Neural progenitor cell (in vitro differentiated cells): ENCODE data around the gene AJUBA. TPM values are rescaled to one million over a fixed set of nuclear protein-coding genes. Genes with fewer than 3 reads are reported as not detected.

Experiments
- DNase-seq: peaks from one replicate; pipeline ENCODE4 v3.0.0-alpha.2; 2016; ENCODE audit warnings: low spot score
- H2AFZ ChIP-seq: fragments of 200-600 bp; sonication (generic); replicated peaks from 2 replicates; pipeline ENCODE4 v1.6.1; 2016; ENCODE audit warnings: antibody characterized with exemption
- H3F3A ChIP-seq: fragments of 200-600 bp; sonication (generic); 2 replicates; pipeline ENCODE4 v1.6.1; 2016; ENCODE audit warnings: antibody characterized with exemption, low read depth
- H3K27ac ChIP-seq: fragments of 200-600 bp; sonication (generic); 2 replicates; pipeline ENCODE4 v1.5.1; 2016; ENCODE audit warnings: mild to moderate bottlenecking
- H3K27me3 ChIP-seq: fragments of 200-600 bp; sonication (generic); 2 replicates; pipeline ENCODE4 v1.6.1; 2016; ENCODE audit warnings: mild to moderate bottlenecking, moderate library complexity
- H3K36me3 ChIP-seq: fragments of 200-600 bp; sonication (generic); 2 replicates; pipeline ENCODE4 v1.5.1; 2016
- H3K4me1 ChIP-seq: fragments of 200-600 bp; sonication (generic); 2 replicates; pipeline ENCODE4 v1.6.1; 2016; ENCODE audit warnings: mixed run types
- H3K4me2 ChIP-seq: fragments of 200-600 bp; sonication (generic); 2 replicates; pipeline ENCODE4 v1.6.1; 2016
- H3K4me3 ChIP-seq: fragments of 200-600 bp; sonication (generic); 2 replicates; pipeline ENCODE4 v1.5.1; 2016
- H3K79me2 ChIP-seq: fragments of 200-600 bp; sonication (generic); 2 replicates; pipeline ENCODE4 v1.6.1; 2016; ENCODE audit warnings: low read depth
- H3K9ac ChIP-seq: fragments of 200-600 bp; sonication (generic); 2 replicates; pipeline ENCODE4 v1.6.1; 2016
- H3K9me3 ChIP-seq: fragments of 200-600 bp; sonication (generic); 2 replicates; pipeline ENCODE4 v1.5.1; 2016; ENCODE audit warnings: low read depth
- H4K20me1 ChIP-seq: fragments of 200-600 bp; sonication (generic); 2 replicates; pipeline ENCODE4 v1.6.1; 2016; ENCODE audit warnings: low read depth
- H3K27ac Mint-ChIP-seq: 3 replicates; pipeline ENCODE4 v1.8.0; 2021; ENCODE audit warnings: mixed read lengths
- H3K27me3 Mint-ChIP-seq: 2 replicates; pipeline ENCODE4 v1.8.0; 2022; ENCODE audit warnings: low read depth, mild to moderate bottlenecking, inconsistent platforms, moderate library complexity, mixed read lengths; ENCODE audit not compliant: insufficient read depth
- H3K36me3 Mint-ChIP-seq: 3 replicates; pipeline ENCODE4 v1.8.0; 2021; ENCODE audit warnings: mixed read lengths
- H3K4me1 Mint-ChIP-seq: 3 replicates; pipeline ENCODE4 v1.8.0; 2021; ENCODE audit warnings: mixed read lengths
- H3K4me3 Mint-ChIP-seq: 3 replicates; pipeline ENCODE4 v1.8.0; 2021; ENCODE audit warnings: mild to moderate bottlenecking, moderate library complexity, mixed read lengths
- H3K9me3 Mint-ChIP-seq: 3 replicates; pipeline ENCODE4 v1.8.0; 2020; ENCODE audit warnings: mixed read lengths
- CTCF ChIP-seq: fragments of 200-600 bp; sonication (generic); IDR thresholded peaks from 2 replicates; pipeline ENCODE4 v1.5.1; 2017; ENCODE audit warnings: antibody characterized with exemption, mild to moderate bottlenecking
- EZH2 ChIP-seq: fragments of 200-600 bp; sonication (generic); IDR thresholded peaks from 2 replicates; pipeline ENCODE4 v1.6.1; 2017; ENCODE audit warnings: antibody characterized with exemption, mild to moderate bottlenecking, moderate library complexity
- EZH2phosphoT487 ChIP-seq: fragments of 200-600 bp; sonication (generic); IDR thresholded peaks from 2 replicates; pipeline ENCODE4 v1.6.1; 2017; ENCODE audit warnings: antibody characterized with exemption
- total RNA-seq: library from RNA; depleted of rRNA; stranded (reverse); fragments of >200 nt; gene quantifications from 2 replicates; pipeline ENCODE4 v1.2.3, GENCODE V29; 2015; ENCODE audit warnings: low replicate concordance

The AJUBA gene
- total RNA-seq: 99.6 and 147 TPM in 2 replicates

DNA sequence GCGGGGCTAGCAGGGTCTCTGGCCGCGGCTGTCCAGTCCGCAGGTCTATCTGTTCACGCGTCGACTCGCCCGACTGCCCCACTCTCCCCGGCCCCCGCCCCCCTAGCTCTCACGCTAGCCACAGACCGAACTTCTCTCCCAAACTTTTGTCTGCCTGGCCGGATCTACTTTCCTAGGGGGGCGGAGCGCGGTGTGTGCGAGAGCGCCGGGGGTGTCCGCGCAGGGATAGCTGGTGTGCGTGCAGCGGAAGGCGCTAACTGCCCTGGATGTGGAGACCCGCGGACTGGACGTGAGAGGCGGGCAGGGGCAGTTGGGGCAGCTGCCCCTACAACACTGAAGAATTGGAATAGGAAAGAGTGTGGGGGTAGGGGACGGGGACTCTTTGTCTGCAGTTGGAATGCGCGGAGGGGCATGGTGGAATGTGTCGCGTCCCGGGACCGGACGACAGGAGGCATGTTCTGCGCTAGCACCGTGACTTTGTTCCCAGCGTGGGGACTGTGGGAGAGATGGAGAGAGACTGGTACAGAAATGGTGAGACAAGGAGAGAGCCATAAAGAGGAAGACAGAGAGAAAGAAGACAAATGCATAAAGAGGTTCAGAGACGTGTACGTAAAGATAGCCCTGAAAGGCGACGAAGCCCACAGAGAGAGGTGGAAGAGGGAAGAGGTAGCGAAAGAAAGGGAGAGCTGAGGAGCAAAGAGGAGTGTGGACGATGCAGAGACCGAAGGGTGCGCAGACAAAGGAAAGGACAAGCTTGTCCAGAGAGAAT lies at the start of gene AJUBA:
Gene AJUBA, minus strand, starts transcription at position 75 of the 769 bp plus-strand sequence. CDS start 285 bp downstream, outside the sequence.
- H3K9me3 ChIP-seq: no peaks in the 10 kb centered on the region
- Mint-ChIP-seq H3K27me3 (peaks cover 7% of the 10 kb centered on the region), H3K4me3 (no peak within 1 kb of the TSS), H3K36me3 (peaks cover 20% of the 10 kb centered on the region), H3K4me1 (peaks cover 27% of the 10 kb centered on the region), H3K9me3 (peaks cover 2% of the 10 kb centered on the region), H3K27ac (no peak within 1 kb of the TSS)
- no peaks in the 10 kb centered on the region for H3K36me3 ChIP-seq
- DNase-seq: peak; percentile 94
- H2AFZ ChIP-seq: no peak within 1 kb of the TSS
- H3K4me1 ChIP-seq: peaks cover 24% of the 10 kb centered on the region
- H3K27ac ChIP-seq: peak within 1 kb of the TSS; percentile 93
- H3K9ac ChIP-seq: peak within 1 kb of the TSS; percentile 91
- peak within 1 kb of the TSS; percentile 92 for H3K4me2 ChIP-seq
- H3F3A ChIP-seq: peaks cover 64% of the 10 kb centered on the region
- peak; percentile 8 for TF ChIP-seq CTCF
- peak; percentile 33 for TF ChIP-seq EZH2
- no peak for TF ChIP-seq EZH2phosphoT487
- H3K4me3 ChIP-seq: peak within 1 kb of the TSS; percentile 88
- H3K79me2 ChIP-seq: peaks cover 70% of the 10 kb centered on the region
- no peaks in the 10 kb centered on the region for H3K27me3 ChIP-seq
- peaks cover 48% of the 10 kb centered on the region for H4K20me1 ChIP-seq

DNA sequence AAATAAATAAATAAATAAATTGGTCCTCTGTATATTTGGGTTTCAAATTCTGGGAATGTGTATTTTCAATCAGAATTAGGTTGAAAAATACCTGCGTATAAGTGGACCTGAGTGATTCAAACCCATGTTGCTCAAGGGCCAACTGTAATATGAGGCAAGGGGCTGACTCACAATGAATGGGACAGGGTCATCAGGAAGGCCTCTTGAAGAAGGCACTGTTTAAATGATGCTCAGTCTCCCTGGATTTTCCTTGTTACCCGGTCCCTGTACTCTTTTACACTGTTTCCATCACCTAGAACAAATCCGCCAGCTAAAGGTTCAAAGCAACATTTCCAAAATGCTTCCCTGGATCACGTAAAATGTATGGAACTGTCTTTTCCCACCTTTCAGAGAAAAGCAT lies 48.6 kb upstream of the AJUBA start:
- no peak overlapping the region for H3K27ac Mint-ChIP-seq
- Histone ChIP-seq H3K79me2 (peaks cover 57% of the 10 kb centered on the region), H3K9ac (no peak overlapping the region), H3K4me2 (no peak overlapping the region), H3K27ac (no peak overlapping the region), H3K27me3 (no peaks in the 10 kb centered on the region), H2AFZ (no peak overlapping the region), H3K36me3 (peaks cover 5% of the 10 kb centered on the region), H3K9me3 (no peaks in the 10 kb centered on the region), H3K4me1 (peaks cover 12% of the 10 kb centered on the region), H3F3A (peaks cover 32% of the 10 kb centered on the region), H3K4me3 (no peak overlapping the region), H4K20me1 (peaks cover 5% of the 10 kb centered on the region)
- peaks cover 29% of the 10 kb centered on the region for H3K36me3 Mint-ChIP-seq
- H3K27me3 Mint-ChIP-seq: no peaks in the 10 kb centered on the region
- peaks cover 18% of the 10 kb centered on the region for H3K4me1 Mint-ChIP-seq
- no peak for TF ChIP-seq EZH2
- TF ChIP-seq CTCF: no peak
- no peak for TF ChIP-seq EZH2phosphoT487
- no peak for DNase-seq
- no peaks in the 10 kb centered on the region for H3K9me3 Mint-ChIP-seq
- peak overlapping the region; percentile 6 for H3K4me3 Mint-ChIP-seq

DNA sequence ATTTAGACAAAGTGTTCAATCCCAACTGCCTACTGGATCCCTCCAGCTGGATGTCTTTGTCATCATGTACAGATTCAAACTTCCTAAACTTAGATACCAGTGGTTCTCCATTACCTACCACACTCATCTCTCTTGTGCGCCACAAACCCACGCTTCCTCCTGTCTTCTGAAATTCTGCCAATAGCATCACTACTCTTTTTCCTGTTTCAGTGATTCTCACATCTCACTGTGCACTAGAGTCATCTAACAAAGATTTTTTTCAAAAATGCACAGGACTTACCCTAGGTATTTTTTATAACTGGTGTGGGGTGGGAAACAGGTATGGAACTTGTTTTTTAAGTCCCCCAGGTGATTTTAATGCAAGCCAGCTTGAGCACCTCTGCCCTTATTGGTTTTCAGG lies 46.4 kb upstream of the AJUBA start:
- H3K9ac ChIP-seq: no peak overlapping the region
- no peaks in the 10 kb centered on the region for H3K27me3 ChIP-seq
- TF ChIP-seq EZH2 (no peak), CTCF (no peak), EZH2phosphoT487 (no peak)
- no peak overlapping the region for H2AFZ ChIP-seq
- H4K20me1 ChIP-seq: peaks cover 5% of the 10 kb centered on the region
- Mint-ChIP-seq H3K9me3 (no peaks in the 10 kb centered on the region), H3K36me3 (peaks cover 45% of the 10 kb centered on the region), H3K4me1 (peaks cover 20% of the 10 kb centered on the region), H3K4me3 (no peak overlapping the region), H3K27me3 (no peaks in the 10 kb centered on the region), H3K27ac (no peak overlapping the region)
- H3K36me3 ChIP-seq: peaks cover 5% of the 10 kb centered on the region
- peaks cover 47% of the 10 kb centered on the region for H3F3A ChIP-seq
- H3K9me3 ChIP-seq: no peaks in the 10 kb centered on the region
- DNase-seq: no peak
- peaks cover 18% of the 10 kb centered on the region for H3K4me1 ChIP-seq
- H3K27ac ChIP-seq: no peak overlapping the region
- H3K79me2 ChIP-seq: peaks cover 49% of the 10 kb centered on the region
- no peak overlapping the region for H3K4me3 ChIP-seq
- H3K4me2 ChIP-seq: no peak overlapping the region
